Kidney (tissue), 14 donors: Measurements from ENCODE around the gene CR2. TPM values are rescaled to one million over a fixed set of nuclear protein-coding genes. Genes with fewer than 3 reads are reported as not detected.

Experiments
- DNase-seq, 5 donors: peaks; one replicate each; pipeline ENCODE4 v3.0.0-alpha.2; 2013 to 2020
- FAIRE-seq: peaks from 2 replicates; lab custom pipeline; 2012; peaks lifted over from hg19 to GRCh38; lab: Jason Lieb, UNC
- H3K27ac ChIP-seq, 2 donors: one replicate each; pipeline ENCODE4 v1.7.0; 2013; ENCODE audit warnings: low read depth in 2 of 2, low read length in 2 of 2, inconsistent platforms in 1 of 2
- H3K27me3 ChIP-seq: one replicate; pipeline ENCODE4 v1.7.1; 2013; ENCODE audit warnings: low read length, inconsistent platforms; ENCODE audit not compliant: control insufficient read depth, insufficient read depth
- H3K36me3 ChIP-seq, 3 donors: one replicate each; pipeline versions ENCODE4 v1.7.0 to v1.7.1; 2013; ENCODE audit warnings: low read length in 3 of 3, control low read depth in 1 of 3, inconsistent platforms in 1 of 3; ENCODE audit not compliant: insufficient read depth in 3 of 3, control insufficient read depth in 2 of 3
- H3K4me1 ChIP-seq, 3 donors: one replicate each; pipeline versions ENCODE4 v1.7.0 to v1.7.1; 2013; ENCODE audit warnings: low read length in 3 of 3, inconsistent platforms in 1 of 3, low read depth in 1 of 3; ENCODE audit not compliant: control insufficient read depth in 2 of 3, insufficient read depth in 2 of 3
- H3K4me3 ChIP-seq, 3 donors: one replicate each; pipeline versions ENCODE4 v1.7.0 to v1.8.1; 2013; ENCODE audit warnings: low read length in 3 of 3, control low read depth in 1 of 3, inconsistent platforms in 1 of 3
- H3K9ac ChIP-seq, 3 donors: one replicate each; pipeline versions ENCODE4 v1.7.0 to v1.7.1; 2013; ENCODE audit warnings: low read length in 3 of 3, control low read depth in 1 of 3, inconsistent platforms in 1 of 3
- H3K9me3 ChIP-seq, 3 donors: one replicate each; pipeline versions ENCODE4 v1.7.0 to v1.7.1; 2013; ENCODE audit warnings: low read length in 3 of 3, control low read depth in 1 of 3, inconsistent platforms in 1 of 3; ENCODE audit not compliant: control insufficient read depth in 2 of 3, insufficient read depth in 1 of 3
- CTCF ChIP-seq: IDR thresholded peaks from 3 replicates; pipeline ENCODE4 v1.5.1; 2012; ENCODE audit warnings: mild to moderate bottlenecking, moderate library complexity, borderline replicate concordance; ENCODE audit not compliant: insufficient read depth; ENCODE audit errors: extremely low read depth
- intact Hi-C: fragments of 100-400 bp; cut with DNase I; formaldehyde crosslinking; loops from one replicate; pipeline ENCODE4 v1.11.1; 2022
- polyA plus RNA-seq: library from polyadenylated mRNA; stranded (reverse); fragments of 350-450 nt; fragmentation: Illumina TruSeq; extraction: RNeasy Lipid Tissue Mini Kit (QIAGEN cat#74804); gene quantifications from one replicate; pipeline ENCODE4 v1.2.3, GENCODE V29; 2014; ENCODE audit warnings: low read depth, low replicate concordance; ENCODE audit not compliant: insufficient read depth
- total RNA-seq: library from RNA; stranded (reverse); fragmentation: NEBNext Ultra II Directional; extraction: Animal tissue kit (Norgen Biotek cat#: 25700); gene quantifications from one replicate; pipeline ENCODE4 v1.2.1, GENCODE V29; 2021
- donor health status: control.
- donor health status: control.
- donor health status: control.
- donor health status: control.
- donor health status: control.
- donor health status: DM: yes; HTN: yes; CAD: no.
- donor health status: Normal renal cell carcinoma (clear cell type).

CR2 gene
- total and polyA plus RNA-seq, 2 donors from 2014 or later: 0.28 to 0.98 TPM

DNA sequence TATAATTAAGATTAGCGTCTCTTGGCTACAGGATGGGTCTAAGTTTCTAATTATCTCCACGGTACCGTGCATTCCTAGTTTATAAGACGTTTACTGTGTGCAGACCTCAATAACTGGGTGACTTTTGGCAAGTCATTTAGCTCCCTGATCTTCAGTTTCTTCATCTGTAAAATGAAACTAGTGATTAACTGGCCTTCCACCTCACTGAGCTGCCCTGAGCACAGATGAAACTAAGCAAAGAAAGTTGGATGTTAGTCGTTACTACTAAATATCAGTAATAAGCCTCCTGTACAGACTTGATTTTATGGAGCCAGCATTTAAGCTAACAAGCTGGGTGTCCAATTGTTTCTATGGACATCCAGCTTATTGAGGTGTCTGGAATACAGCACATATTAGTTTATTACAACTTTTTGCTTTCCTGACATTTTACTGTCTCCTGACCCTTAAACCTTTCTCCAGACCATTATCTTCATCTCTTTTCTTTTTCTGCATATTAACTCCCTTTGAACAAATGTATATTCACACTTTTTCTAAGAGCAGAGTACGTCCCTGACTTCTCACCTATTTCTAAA, 1.1 kb downstream of the CR2 start:
- Histone ChIP-seq H3K27ac (no peak overlapping the region), H3K36me3 (no peaks in the 10 kb centered on the region), H3K9me3 (no peaks in the 10 kb centered on the region), H3K27me3 (peaks cover 9% of the 10 kb centered on the region), H3K4me3 (peak overlapping the region in 1 of 3 donors; percentile 59), H3K4me1 (peaks cover 0 to 2% (median 0%) of the 10 kb centered on the region in 3 donors), H3K9ac (no peak overlapping the region)
- DNase-seq: no peak
- intact Hi-C loops: no loop called here
- TF ChIP-seq CTCF: no peak
- no peak for FAIRE-seq

GRCh38 chr1:207458414-207458813, 4.3 kb downstream of the CR2 start:
- H3K27ac ChIP-seq: no peak overlapping the region
- peaks cover 0 to 2% (median 0%) of the 10 kb centered on the region in 3 donors for H3K4me1 ChIP-seq
- peaks cover 9% of the 10 kb centered on the region for H3K27me3 ChIP-seq
- intact Hi-C loops: no loop called here
- no peak overlapping the region for H3K4me3 ChIP-seq
- DNase-seq (no peak), FAIRE-seq (no peak)
- no peak for TF ChIP-seq CTCF
- no peaks in the 10 kb centered on the region for H3K9me3 ChIP-seq
- H3K9ac ChIP-seq: no peak overlapping the region
- no peaks in the 10 kb centered on the region for H3K36me3 ChIP-seq

- Histone ChIP-seq H3K9me3 (no peaks in the 10 kb centered on the region), H3K36me3 (no peaks in the 10 kb centered on the region), H3K9ac (no peak overlapping the region), H3K4me3 (no peak overlapping the region), H3K27ac (no peak overlapping the region), H3K4me1 (peaks cover 0 to 2% (median 0%) of the 10 kb centered on the region in 3 donors), H3K27me3 (peaks cover 9% of the 10 kb centered on the region)
- FAIRE-seq (no peak), DNase-seq (no peak)
- TF ChIP-seq CTCF: no peak
- intact Hi-C loops: no loop called here
Measured at GRCh38 chr1:207459008-207459407, 4.9 kb downstream of the CR2 start.

DNA sequence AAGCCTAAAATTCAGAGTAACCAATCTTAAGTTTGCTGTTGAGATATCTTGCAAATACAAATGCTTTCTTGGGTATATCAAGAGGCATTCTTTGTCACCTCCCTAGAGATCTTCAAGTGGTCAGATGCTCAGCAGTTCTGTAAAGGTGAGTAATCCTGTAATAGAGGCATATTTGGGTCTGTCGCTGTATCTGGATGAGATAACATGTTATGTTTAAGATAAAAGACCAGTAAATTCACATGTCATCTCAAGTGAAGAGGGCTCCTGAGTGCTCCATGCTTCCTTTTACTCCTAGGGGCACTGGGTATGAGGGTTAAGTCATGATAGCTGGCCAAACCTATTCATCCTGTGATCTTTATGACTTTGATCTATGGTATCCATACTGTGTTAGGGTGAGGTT, 7.5 kb downstream of the CR2 start:
- DNase-seq (no peak), FAIRE-seq (no peak)

More for the DNA sequence above, 7.5 kb downstream of the CR2 start:
- no peak overlapping the region for H3K27ac ChIP-seq
- no peaks in the 10 kb centered on the region for H3K4me1 ChIP-seq
- TF ChIP-seq CTCF: no peak
- H3K36me3 ChIP-seq: no peaks in the 10 kb centered on the region
- intact Hi-C loops: no loop called here
- no peaks in the 10 kb centered on the region for H3K9me3 ChIP-seq
- no peaks in the 10 kb centered on the region for H3K27me3 ChIP-seq
- H3K9ac ChIP-seq: no peak overlapping the region
- H3K4me3 ChIP-seq: no peak overlapping the region
